Stimulated activated CD4-positive, alpha-beta T cell treated with anti-CD3 and anti-CD28 coated beads, Interleukin-4, amount 100 ng/mL, for 48 hours (primary cell): ENCODE measurements around the gene ZEB2.

ENCODE experiments used
- DNase-seq, 2 donors: peaks; one replicate each; pipeline ENCODE4 v3.0.0-alpha.2; 2020; ENCODE audit warnings: low read depth in 2 of 2

ZEB2 gene

GRCh38 chr2:144426355-144426754, 93.6 kb downstream of the ZEB2 start:
- DNase-seq, result no peak

GRCh38 chr2:144424559-144425240, 95.2 kb downstream of the ZEB2 start:
- DNase-seq, result no peak

- DNase-seq, result no peak
Observed at GRCh38 chr2:144421606-144422510, 98.1 kb downstream of the ZEB2 start.

GRCh38 chr2:144419218-144419617, 100.7 kb downstream of the ZEB2 start:
- DNase-seq, result no peak

GRCh38 chr2:144415386-144415785, 104.5 kb downstream of the ZEB2 start:
- no peak for DNase-seq

GRCh38 chr2:144414324-144414845, 105.5 kb downstream of the ZEB2 start:
- peak in 1 of 2 donors; percentile 7 for DNase-seq

GRCh38 chr2:144412709-144413108, 107.2 kb downstream of the ZEB2 start:
- DNase-seq, result no peak

GRCh38 chr2:144411473-144411872, 108.4 kb downstream of the ZEB2 start:
- DNase-seq, result no peak

- DNase-seq, result no peak
Observed at GRCh38 chr2:144409241-144409640, 110.7 kb downstream of the ZEB2 start.

- DNase-seq, result no peak
Observed at GRCh38 chr2:144407262-144407661, 112.7 kb downstream of the ZEB2 start.

GRCh38 chr2:144405982-144406788, 113.7 kb downstream of the ZEB2 start:
- no peak for DNase-seq

- no peak for DNase-seq
Observed at GRCh38 chr2:144405321-144405720, 114.6 kb downstream of the ZEB2 start.

- no peak for DNase-seq
Observed at GRCh38 chr2:144404586-144405314, 115.2 kb downstream of the ZEB2 start.

- no peak for DNase-seq
Observed at GRCh38 chr2:144403933-144404332, 116.0 kb downstream of the ZEB2 start.

- no peak for DNase-seq
Observed at GRCh38 chr2:144402251-144402650, 117.7 kb downstream of the ZEB2 start.

GRCh38 chr2:144401036-144401435, 118.9 kb downstream of the ZEB2 start:
- DNase-seq, result no peak

GRCh38 chr2:144396318-144396717, 123.6 kb downstream of the ZEB2 start:
- DNase-seq, result no peak

GRCh38 chr2:144390424-144391020, 129.4 kb downstream of the ZEB2 start:
- no peak for DNase-seq

GRCh38 chr2:144389930-144390311, 130.0 kb downstream of the ZEB2 start:
- no peak for DNase-seq

GRCh38 chr2:144389151-144389929, 130.6 kb downstream of the ZEB2 start:
- DNase-seq, result no peak
